Mesodermal cell (in vitro differentiated cells): Measurements from ENCODE around the gene ATF3.
"Not testable (repeated sequence)": the region's sequence is repeated elsewhere in the genome, so short reads cannot be mapped to it uniquely, and the experiment has no call there.

Experiments
- H3K27ac ChIP-seq: 2 replicates; pipeline ENCODE4 v1.7.0; 2013; ENCODE audit warnings: mild to moderate bottlenecking, low read depth, low read length, moderate library complexity; ENCODE audit not compliant: severe bottlenecking
- H3K36me3 ChIP-seq: 2 replicates; pipeline ENCODE4 v1.7.1; 2013; ENCODE audit warnings: mild to moderate bottlenecking, low read length, moderate library complexity; ENCODE audit not compliant: control insufficient read depth, insufficient read depth
- H3K4me1 ChIP-seq: one replicate; pipeline ENCODE4 v1.7.1; 2013; ENCODE audit warnings: mild to moderate bottlenecking, low read length; ENCODE audit not compliant: insufficient read depth, control insufficient read depth, poor library complexity, severe bottlenecking
- H3K4me3 ChIP-seq: 2 replicates; pipeline ENCODE4 v1.7.0; 2013; ENCODE audit warnings: low read length, control low read depth, mild to moderate bottlenecking; ENCODE audit not compliant: insufficient read depth, poor library complexity, severe bottlenecking; ENCODE audit errors: extremely low read depth
- H3K9me3 ChIP-seq: 2 replicates; pipeline ENCODE4 v1.7.1; 2013; ENCODE audit warnings: mild to moderate bottlenecking, low read length, moderate library complexity; ENCODE audit not compliant: control insufficient read depth
- WGBS, 2 experiments: methylation state at CpG; one replicate each; pipeline ENCODE4 v1.1.5; 2013; ENCODE audit warnings: missing lambda C conversion rate in 2 of 2; ENCODE audit not compliant: insufficient coverage in 2 of 2; 5-methylcytosine and 5-hydroxymethylcytosine counted together

ATF3 gene

DNA sequence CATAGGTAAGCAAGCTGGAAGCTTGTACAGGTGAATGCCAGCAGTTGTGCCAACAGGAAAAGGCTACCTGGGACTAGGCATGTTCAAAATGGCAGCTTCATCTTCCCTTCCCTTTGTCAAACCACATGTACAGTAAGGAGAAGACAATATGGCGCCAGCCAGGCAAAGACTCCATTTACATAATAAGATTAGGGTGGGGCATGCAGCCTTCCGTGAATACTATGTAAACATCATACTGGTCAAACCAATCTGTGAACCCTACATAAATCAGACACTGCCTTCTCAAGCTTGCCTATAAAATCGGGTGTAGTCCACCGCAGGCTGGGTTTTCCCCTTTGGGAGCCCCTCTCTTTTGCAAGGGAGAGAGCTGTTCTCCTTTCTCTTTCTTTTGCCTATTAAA is 24.6 kb downstream of the ATF3 start:
- 87 to 91% methylated on average over 2 to 3 of the region's 4 CpGs for WGBS, 2 experiments
- Histone ChIP-seq H3K27ac (no peak overlapping the region), H3K9me3 (peaks cover 4% of the 10 kb centered on the region), H3K36me3 (no peaks in the 10 kb centered on the region), H3K4me1 (peaks cover 35% of the 10 kb centered on the region), H3K4me3 (no peak overlapping the region)

- Histone ChIP-seq H3K4me3 (no peak overlapping the region), H3K36me3 (no peaks in the 10 kb centered on the region), H3K4me1 (peaks cover 29% of the 10 kb centered on the region), H3K9me3 (peaks cover 4% of the 10 kb centered on the region), H3K27ac (no peak overlapping the region)
- no CpG with 5 or more reads among the region's 2 CpGs for WGBS, 2 experiments
These were observed 25.7 kb downstream of the ATF3 start for GRCh38 chr1:212634252-212634651.

GRCh38 chr1:212635141-212635631 is 26.6 kb downstream of the ATF3 start:
- WGBS, 2 experiments = 100% methylated on average over 1 of the region's 1 CpG; no CpG with 5 or more reads in 1 of the 2 experiments
- Histone ChIP-seq H3K4me3 (no peak overlapping the region), H3K27ac (peak overlapping the region; percentile 41)

GRCh38 chr1:212637902-212638301 is 29.3 kb downstream of the ATF3 start:
- Histone ChIP-seq H3K4me1 (peaks cover 20% of the 10 kb centered on the region), H3K9me3 (peaks cover 10% of the 10 kb centered on the region), H3K4me3 (no peak overlapping the region), H3K27ac (no peak overlapping the region), H3K36me3 (no peaks in the 10 kb centered on the region)
- 84 to 90% methylated on average over 5 of the region's 5 CpGs for WGBS, 2 experiments

More at GRCh38 chr1:212635141-212635631, 26.6 kb downstream of the ATF3 start:
- H3K4me1 ChIP-seq = peaks cover 22% of the 10 kb centered on the region
- H3K9me3 ChIP-seq = peaks cover 4% of the 10 kb centered on the region
- no peaks in the 10 kb centered on the region for H3K36me3 ChIP-seq

DNA sequence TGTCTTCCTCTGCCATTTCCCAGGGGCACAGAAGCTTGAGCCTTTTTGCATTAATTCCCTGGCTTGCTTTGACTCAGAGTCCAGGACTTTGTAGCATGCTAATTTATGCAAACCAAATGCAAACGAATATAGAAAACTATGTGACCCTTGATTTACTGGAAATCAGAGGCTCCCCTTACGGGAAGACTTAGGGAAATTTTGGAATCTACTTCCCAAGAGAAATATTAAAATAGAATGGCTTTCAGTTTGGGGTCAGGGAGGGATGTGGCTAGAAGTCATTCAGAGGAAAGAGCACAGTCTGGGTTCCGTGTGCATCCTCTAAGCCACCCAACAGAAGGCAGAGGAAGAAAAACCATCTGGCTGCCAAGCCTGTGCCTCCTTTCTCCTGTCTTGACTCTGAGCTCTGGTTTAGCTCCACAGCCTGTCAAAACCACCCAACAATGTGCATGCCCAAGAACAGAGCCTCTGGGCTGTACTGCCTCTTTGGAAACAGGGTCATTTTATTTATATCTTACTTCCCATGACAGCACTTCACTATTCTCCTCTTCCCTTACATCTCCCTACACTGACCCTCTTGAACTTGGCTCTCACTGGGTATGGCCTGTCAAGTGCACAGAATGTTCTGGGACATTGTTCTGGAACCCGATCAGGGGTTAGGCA is 30.1 kb downstream of the ATF3 start:
- Histone ChIP-seq H3K9me3 (peaks cover 10% of the 10 kb centered on the region), H3K4me1 (peaks cover 20% of the 10 kb centered on the region), H3K4me3 (no peak overlapping the region), H3K36me3 (no peaks in the 10 kb centered on the region), H3K27ac (no peak overlapping the region)
- WGBS, 2 experiments = 66 to 87% methylated on average over 2 to 3 of the region's 4 CpGs

GRCh38 chr1:212639524-212639923 is 31.0 kb downstream of the ATF3 start:
- WGBS, 2 experiments = 59 to 77% methylated on average over 2 of the region's 2 CpGs
- H3K9me3 ChIP-seq, H3K4me3 ChIP-seq, H3K36me3 ChIP-seq, H3K27ac ChIP-seq: not testable (repeated sequence)
- H3K4me1 ChIP-seq = peaks cover 20% of the 10 kb centered on the region

GRCh38 chr1:212640223-212640878 is 31.8 kb downstream of the ATF3 start:
- Histone ChIP-seq H3K4me1 (peaks cover 19% of the 10 kb centered on the region), H3K36me3 (no peaks in the 10 kb centered on the region), H3K27ac (no peak overlapping the region), H3K9me3 (peaks cover 6% of the 10 kb centered on the region), H3K4me3 (no peak overlapping the region)
- 100% methylated on average over 1 of the region's 3 CpGs for WGBS, 2 experiments

DNA sequence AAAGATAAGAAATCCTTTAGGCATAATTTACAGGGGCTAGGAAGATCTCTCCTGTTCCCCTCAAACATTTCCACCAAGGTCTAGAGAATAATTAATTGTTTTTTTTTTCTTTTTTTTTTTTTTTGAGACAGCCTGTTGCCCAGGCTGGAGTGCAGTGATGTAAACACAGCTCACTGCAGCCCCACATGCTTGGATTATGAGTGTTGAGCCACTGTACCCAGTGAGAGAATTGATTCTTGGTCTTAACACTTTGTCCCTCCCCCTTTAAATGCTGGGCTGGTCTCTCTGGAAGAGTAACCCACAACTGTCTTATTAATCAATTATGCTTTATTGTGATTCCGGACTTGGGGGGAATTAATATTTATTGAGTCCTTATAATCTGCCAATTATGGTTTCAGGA is 33.4 kb downstream of the ATF3 start:
- Histone ChIP-seq H3K9me3 (peaks cover 6% of the 10 kb centered on the region), H3K27ac (no peak overlapping the region), H3K4me3 (no peak overlapping the region), H3K36me3 (no peaks in the 10 kb centered on the region), H3K4me1 (peaks cover 3% of the 10 kb centered on the region)
- no CpG with 5 or more reads among the region's 1 CpG for WGBS, 2 experiments

- no peaks in the 10 kb centered on the region for H3K36me3 ChIP-seq
- H3K4me1 ChIP-seq = no peaks in the 10 kb centered on the region
- no peak overlapping the region for H3K27ac ChIP-seq
- H3K9me3 ChIP-seq = peaks cover 6% of the 10 kb centered on the region
- H3K4me3 ChIP-seq = no peak overlapping the region
- WGBS, 2 experiments = 82 to 100% methylated on average over 1 to 2 of the region's 2 CpGs
These were observed 35.3 kb downstream of the ATF3 start for GRCh38 chr1:212643877-212644276.

- 92 to 98% methylated on average over 5 of the region's 6 CpGs for WGBS, 2 experiments
- H3K4me1 ChIP-seq = no peaks in the 10 kb centered on the region
- H3K9me3 ChIP-seq = peaks cover 6% of the 10 kb centered on the region
- no peak overlapping the region for H3K4me3 ChIP-seq
- no peak overlapping the region for H3K27ac ChIP-seq
- H3K36me3 ChIP-seq = no peaks in the 10 kb centered on the region
These were observed 36.4 kb downstream of the ATF3 start for GRCh38 chr1:212644866-212645545.
